Measurements from ENCODE around the gene FLAD1. TPM values are rescaled to one million over a fixed set of nuclear protein-coding genes. Genes with fewer than 3 reads are reported as not detected.
A peak's percentile ranks its signal among the peaks of the same experiment; 100 is the strongest.

Gene FLAD1
- total RNA-seq, 1 experiment from 2014 or later: 88.3 TPM

DNA sequence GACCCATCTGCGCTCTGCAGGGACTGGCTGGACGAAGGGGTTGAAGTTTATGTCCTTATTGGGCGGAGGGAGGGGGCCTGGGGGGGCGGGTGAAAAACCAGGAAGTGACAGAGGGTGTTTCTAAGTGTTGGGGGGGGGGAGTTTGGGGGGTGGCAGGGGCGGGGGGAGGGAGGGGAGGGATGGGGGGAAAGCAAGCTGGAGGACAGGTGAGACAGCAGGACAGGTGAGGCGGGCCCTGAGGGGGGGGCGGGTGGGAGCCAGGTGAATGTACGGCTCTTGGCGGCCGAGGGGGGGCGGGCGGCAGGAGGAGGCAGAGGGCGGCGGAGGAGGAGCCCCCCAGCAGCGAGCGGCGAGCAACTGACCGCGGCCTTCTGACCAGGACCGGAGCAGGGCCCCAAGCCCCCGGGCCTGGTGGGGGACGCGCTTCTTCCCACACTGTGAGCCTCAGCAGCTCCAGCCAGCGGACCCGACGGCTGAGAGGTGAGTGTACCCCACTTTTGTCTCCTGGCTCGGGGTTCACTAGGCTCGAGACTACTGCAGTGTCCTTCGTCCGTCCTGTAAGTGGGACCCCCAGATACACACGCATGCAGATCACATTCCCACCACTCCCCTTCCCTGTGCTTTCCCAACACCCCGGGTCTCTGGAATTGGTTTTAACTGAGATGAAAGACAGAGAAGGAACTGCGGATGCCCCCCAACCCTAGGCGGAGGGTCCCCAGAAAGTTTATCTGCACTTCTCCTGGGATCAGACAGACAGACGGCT, 19.5 kb downstream of the FLAD1 start, which contains the start of gene ZBTB7B (continued):
- TF ChIP-seq, protein P1, sequence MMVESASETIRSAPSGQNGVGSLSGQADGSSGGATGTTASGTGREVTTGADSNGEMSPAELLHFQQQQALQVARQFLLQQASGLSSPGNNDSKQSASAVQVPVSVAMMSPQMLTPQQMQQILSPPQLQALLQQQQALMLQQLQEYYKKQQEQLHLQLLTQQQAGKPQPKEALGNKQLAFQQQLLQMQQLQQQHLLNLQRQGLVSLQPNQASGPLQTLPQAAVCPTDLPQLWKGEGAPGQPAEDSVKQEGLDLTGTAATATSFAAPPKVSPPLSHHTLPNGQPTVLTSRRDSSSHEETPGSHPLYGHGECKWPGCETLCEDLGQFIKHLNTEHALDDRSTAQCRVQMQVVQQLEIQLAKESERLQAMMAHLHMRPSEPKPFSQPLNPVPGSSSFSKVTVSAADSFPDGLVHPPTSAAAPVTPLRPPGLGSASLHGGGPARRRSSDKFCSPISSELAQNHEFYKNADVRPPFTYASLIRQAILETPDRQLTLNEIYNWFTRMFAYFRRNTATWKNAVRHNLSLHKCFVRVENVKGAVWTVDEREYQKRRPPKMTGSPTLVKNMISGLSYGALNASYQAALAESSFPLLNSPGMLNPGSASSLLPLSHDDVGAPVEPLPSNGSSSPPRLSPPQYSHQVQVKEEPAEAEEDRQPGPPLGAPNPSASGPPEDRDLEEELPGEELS (CRISPR knock-in tag; IDR thresholded peaks at IDR 0.05): 0 out of 2 replicates have a peak, but pooled peaks have one; percentile 34
- no peak for TF ChIP-seq ZNF423 (CRISPR knock-in tag; IDR thresholded peaks at IDR 0.05)

DNA sequence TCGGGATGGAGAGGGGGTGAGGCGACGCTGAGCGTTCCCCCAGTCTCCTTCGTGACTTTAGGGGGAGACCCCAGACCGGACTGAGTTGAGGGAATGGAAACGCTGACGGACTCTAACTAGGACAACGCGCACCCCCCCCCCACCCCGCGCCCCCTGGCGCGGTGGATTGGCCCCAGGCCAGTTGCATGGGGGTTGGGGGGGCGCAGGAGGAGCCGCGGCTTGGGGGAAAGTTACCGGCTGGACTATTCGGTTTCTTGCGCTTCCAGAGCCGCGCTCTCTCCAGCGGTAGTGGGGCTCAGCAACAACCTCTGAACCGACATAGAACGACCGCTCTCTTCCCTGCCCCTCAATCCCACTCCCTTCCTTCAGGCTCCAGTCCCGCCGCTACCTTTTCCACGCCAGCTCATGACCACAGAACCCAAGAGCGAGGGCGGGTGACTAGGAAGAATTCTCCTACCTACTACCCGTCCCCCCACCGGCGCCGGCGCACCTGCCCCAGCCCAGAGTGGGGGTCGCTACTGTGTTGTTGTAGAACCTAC, 20.2 kb downstream of the FLAD1 start:
- Mint-ChIP-seq H3K27ac (peak overlapping the region; percentile 78), H3K9me3 (no peaks in the 10 kb centered on the region), H3K4me1 (peaks cover 38% of the 10 kb centered on the region), H3K36me3 (no peaks in the 10 kb centered on the region), H3K4me3 (peak overlapping the region; percentile 92), H3K27me3 (ENCODE audit: low read depth) (no peaks in the 10 kb centered on the region; the same call in 1 of the 2 replicates)
- DNase-seq (ENCODE audit: low spot score) (peak; percentile 41), ATAC-seq (no peak)
- ChIA-PET CTCF (interaction anchor here (1.0 to 2.1 kb wide), 8 partner anchors 9 to 164 kb away, joined by 3 to 30 read pairs (median 4); partner anchors contain the start of gene SHC1), POLR2A (interaction anchor here (1.0 to 13.0 kb wide), 3 partner anchors 9 to 32 kb away, joined by 5 to 176 read pairs (median 28); partner anchors contain the start of genes CKS1B and SHC1)
- TF ChIP-seq CBFB (CRISPR knock-in tag; IDR thresholded peaks at IDR 0.05; ENCODE audit: low read depth) (no peak), KAT7 (CRISPR knock-in tag; IDR thresholded peaks at IDR 0.05; ENCODE audit: borderline replicate concordance) (no peak), ETV6 (CRISPR knock-in tag; IDR thresholded peaks at IDR 0.05) (no peak), CREM (CRISPR knock-in tag; IDR thresholded peaks at IDR 0.05) (no peak), FOXP1 (CRISPR knock-in tag; IDR thresholded peaks at IDR 0.05; ENCODE audit: borderline replicate concordance) (no peak)
- TF ChIP-seq, protein P2, sequence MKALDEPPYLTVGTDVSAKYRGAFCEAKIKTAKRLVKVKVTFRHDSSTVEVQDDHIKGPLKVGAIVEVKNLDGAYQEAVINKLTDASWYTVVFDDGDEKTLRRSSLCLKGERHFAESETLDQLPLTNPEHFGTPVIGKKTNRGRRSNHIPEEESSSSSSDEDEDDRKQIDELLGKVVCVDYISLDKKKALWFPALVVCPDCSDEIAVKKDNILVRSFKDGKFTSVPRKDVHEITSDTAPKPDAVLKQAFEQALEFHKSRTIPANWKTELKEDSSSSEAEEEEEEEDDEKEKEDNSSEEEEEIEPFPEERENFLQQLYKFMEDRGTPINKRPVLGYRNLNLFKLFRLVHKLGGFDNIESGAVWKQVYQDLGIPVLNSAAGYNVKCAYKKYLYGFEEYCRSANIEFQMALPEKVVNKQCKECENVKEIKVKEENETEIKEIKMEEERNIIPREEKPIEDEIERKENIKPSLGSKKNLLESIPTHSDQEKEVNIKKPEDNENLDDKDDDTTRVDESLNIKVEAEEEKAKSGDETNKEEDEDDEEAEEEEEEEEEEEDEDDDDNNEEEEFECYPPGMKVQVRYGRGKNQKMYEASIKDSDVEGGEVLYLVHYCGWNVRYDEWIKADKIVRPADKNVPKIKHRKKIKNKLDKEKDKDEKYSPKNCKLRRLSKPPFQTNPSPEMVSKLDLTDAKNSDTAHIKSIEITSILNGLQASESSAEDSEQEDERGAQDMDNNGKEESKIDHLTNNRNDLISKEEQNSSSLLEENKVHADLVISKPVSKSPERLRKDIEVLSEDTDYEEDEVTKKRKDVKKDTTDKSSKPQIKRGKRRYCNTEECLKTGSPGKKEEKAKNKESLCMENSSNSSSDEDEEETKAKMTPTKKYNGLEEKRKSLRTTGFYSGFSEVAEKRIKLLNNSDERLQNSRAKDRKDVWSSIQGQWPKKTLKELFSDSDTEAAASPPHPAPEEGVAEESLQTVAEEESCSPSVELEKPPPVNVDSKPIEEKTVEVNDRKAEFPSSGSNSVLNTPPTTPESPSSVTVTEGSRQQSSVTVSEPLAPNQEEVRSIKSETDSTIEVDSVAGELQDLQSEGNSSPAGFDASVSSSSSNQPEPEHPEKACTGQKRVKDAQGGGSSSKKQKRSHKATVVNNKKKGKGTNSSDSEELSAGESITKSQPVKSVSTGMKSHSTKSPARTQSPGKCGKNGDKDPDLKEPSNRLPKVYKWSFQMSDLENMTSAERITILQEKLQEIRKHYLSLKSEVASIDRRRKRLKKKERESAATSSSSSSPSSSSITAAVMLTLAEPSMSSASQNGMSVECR (CRISPR knock-in tag; IDR thresholded peaks at IDR 0.05; ENCODE audit: borderline replicate concordance): 0 out of 2 replicates have a peak, but pooled peaks have one; percentile 25
- TF ChIP-seq, protein P3, sequence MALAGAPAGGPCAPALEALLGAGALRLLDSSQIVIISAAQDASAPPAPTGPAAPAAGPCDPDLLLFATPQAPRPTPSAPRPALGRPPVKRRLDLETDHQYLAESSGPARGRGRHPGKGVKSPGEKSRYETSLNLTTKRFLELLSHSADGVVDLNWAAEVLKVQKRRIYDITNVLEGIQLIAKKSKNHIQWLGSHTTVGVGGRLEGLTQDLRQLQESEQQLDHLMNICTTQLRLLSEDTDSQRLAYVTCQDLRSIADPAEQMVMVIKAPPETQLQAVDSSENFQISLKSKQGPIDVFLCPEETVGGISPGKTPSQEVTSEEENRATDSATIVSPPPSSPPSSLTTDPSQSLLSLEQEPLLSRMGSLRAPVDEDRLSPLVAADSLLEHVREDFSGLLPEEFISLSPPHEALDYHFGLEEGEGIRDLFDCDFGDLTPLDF (CRISPR knock-in tag; IDR thresholded peaks at IDR 0.05): no peak

DNA sequence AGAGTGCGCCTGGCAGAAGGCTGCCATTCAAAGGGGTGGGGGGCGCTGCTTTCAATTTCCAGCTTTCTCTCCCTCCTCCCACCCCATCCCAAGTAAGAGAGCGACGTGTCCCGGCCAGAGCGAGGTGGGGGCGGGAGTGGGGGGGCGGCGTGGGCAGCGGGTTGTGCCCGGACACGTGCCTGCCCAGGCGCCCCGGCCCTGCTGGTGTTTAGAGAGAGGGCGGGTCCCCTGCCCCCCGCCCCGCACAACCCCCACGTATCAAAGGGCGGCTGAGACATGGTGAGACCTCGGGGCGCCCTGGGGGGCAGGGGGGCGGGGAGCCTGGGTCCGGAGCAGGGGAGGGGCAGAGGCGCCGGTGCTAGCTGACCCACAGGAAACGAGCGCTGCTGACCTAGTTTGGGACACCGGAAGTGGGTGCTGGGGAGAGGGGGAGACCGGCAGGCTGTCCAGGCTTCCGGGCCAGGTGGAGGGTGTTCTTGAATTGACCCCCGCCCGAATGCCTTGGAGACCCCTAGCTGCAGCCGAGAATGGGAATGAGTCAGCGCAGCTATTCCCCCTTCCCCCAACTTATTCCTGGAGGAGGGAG, 20.7 kb downstream of the FLAD1 start:
- no peaks in the 10 kb centered on the region for H3K36me3 Mint-ChIP-seq
- ATAC-seq: no peak
- peaks cover 39% of the 10 kb centered on the region for H3K4me1 Mint-ChIP-seq
- ChIA-PET CTCF (interaction anchor here (0.7 to 2.1 kb wide), 12 partner anchors 8 to 164 kb away, joined by 3 to 30 read pairs (median 4); partner anchors contain the start of genes ADAM15, LENEP and SHC1), POLR2A (interaction anchor here (1.0 to 13.0 kb wide), 5 partner anchors 9 to 75 kb away, joined by 3 to 176 read pairs (median 5); partner anchors contain the start of genes CKS1B, EFNA3, EFNA4 and SHC1)
- DNase-seq (ENCODE audit: low spot score): peak; percentile 70
- H3K4me3 Mint-ChIP-seq: peak overlapping the region; percentile 92
- no peaks in the 10 kb centered on the region for H3K9me3 Mint-ChIP-seq
- no peaks in the 10 kb centered on the region for H3K27me3 Mint-ChIP-seq (ENCODE audit: low read depth)
- H3K27ac Mint-ChIP-seq: peak overlapping the region; percentile 94
- TF ChIP-seq, protein P4, sequence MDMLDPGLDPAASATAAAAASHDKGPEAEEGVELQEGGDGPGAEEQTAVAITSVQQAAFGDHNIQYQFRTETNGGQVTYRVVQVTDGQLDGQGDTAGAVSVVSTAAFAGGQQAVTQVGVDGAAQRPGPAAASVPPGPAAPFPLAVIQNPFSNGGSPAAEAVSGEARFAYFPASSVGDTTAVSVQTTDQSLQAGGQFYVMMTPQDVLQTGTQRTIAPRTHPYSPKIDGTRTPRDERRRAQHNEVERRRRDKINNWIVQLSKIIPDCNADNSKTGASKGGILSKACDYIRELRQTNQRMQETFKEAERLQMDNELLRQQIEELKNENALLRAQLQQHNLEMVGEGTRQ (CRISPR knock-in tag; IDR thresholded peaks at IDR 0.05): 0 out of 2 replicates have a peak, but pooled peaks have one; percentile 34
- TF ChIP-seq, protein P5, sequence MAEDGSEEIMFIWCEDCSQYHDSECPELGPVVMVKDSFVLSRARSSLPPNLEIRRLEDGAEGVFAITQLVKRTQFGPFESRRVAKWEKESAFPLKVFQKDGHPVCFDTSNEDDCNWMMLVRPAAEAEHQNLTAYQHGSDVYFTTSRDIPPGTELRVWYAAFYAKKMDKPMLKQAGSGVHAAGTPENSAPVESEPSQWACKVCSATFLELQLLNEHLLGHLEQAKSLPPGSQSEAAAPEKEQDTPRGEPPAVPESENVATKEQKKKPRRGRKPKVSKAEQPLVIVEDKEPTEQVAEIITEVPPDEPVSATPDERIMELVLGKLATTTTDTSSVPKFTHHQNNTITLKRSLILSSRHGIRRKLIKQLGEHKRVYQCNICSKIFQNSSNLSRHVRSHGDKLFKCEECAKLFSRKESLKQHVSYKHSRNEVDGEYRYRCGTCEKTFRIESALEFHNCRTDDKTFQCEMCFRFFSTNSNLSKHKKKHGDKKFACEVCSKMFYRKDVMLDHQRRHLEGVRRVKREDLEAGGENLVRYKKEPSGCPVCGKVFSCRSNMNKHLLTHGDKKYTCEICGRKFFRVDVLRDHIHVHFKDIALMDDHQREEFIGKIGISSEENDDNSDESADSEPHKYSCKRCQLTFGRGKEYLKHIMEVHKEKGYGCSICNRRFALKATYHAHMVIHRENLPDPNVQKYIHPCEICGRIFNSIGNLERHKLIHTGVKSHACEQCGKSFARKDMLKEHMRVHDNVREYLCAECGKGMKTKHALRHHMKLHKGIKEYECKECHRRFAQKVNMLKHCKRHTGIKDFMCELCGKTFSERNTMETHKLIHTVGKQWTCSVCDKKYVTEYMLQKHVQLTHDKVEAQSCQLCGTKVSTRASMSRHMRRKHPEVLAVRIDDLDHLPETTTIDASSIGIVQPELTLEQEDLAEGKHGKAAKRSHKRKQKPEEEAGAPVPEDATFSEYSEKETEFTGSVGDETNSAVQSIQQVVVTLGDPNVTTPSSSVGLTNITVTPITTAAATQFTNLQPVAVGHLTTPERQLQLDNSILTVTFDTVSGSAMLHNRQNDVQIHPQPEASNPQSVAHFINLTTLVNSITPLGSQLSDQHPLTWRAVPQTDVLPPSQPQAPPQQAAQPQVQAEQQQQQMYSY (CRISPR knock-in tag; IDR thresholded peaks at IDR 0.05): no peak
